ENCODE data around the gene PRAMEF12. TPM values are rescaled to one million over a fixed set of nuclear protein-coding genes. Genes with fewer than 3 reads are reported as not detected.

PRAMEF12 gene
- not detected in 2 replicates for total RNA-seq

GRCh38 chr1:12773438-12773837, at the start of gene PRAMEF12:
Gene PRAMEF12, plus strand, starts transcription at chr1:12773738. Its CDS starts 1,130 bp downstream, at chr1:12774868.

GRCh38 chr1:12745992-12746323, 27.6 kb upstream of the PRAMEF12 start, which contains the start of gene CFAP107:
Gene CFAP107, plus strand, starts transcription at chr1:12746200. Its CDS starts 231 bp downstream, at chr1:12746431.

DNA sequence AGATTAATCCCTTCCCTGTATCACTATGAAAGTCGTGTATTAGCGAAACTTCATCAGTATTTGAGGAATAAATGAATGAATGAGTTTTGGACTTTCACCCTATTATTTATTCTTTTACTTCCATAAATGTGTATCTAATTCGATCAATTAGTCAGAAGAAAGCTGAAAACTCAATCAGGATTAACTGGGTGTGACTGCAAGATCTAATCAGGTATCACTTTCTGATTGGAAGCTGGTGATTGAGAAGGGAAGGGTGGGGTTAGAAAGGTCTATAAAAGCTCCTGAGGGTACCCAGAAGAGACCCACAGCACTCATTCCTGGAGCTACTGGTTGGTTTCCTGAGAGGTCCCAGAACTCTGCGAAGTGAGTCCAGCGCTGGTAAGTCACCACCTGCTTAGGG, 17.6 kb downstream of the PRAMEF12 start, which contains the start of gene PRAMEF1:
PRAMEF1 (plus strand) TSS at position 301 of the 400 bp plus-strand sequence. CDS start 1,831 bp downstream, outside the sequence.

Other genes starting within 250 kb of the PRAMEF12 start
- 179 and 234 TPM in 2 replicates for gene DHRS3, start 155.5 kb upstream of the PRAMEF12 start, total RNA-seq
- under 0.01 TPM in 1 of 2 replicates, not detected in the other for gene AADACL4, start 129.7 kb upstream of the PRAMEF12 start, total RNA-seq
- gene AADACL3, start 57.6 kb upstream of the PRAMEF12 start, total RNA-seq = not detected in 2 replicates
- gene CFAP107, start 27.5 kb upstream of the PRAMEF12 start, total RNA-seq = not detected in 2 replicates
- not detected in 2 replicates for gene PRAMEF1, start 17.7 kb downstream of the PRAMEF12 start, total RNA-seq
- gene PRAMEF11, start 57.7 kb downstream of the PRAMEF12 start, total RNA-seq = not detected in 2 replicates
- gene HNRNPCL1, start 75.0 kb downstream of the PRAMEF12 start, total RNA-seq = not detected in 2 replicates
- not detected in 2 replicates for gene PRAMEF2, start 83.3 kb downstream of the PRAMEF12 start, total RNA-seq
- not detected in 2 replicates for gene PRAMEF4, start 112.5 kb downstream of the PRAMEF12 start, total RNA-seq
- gene PRAMEF10, start 124.5 kb downstream of the PRAMEF12 start, total RNA-seq = not detected in 2 replicates
- not detected in 2 replicates for gene PRAMEF7, start 142.9 kb downstream of the PRAMEF12 start, total RNA-seq
- gene PRAMEF6, start 173.8 kb downstream of the PRAMEF12 start, total RNA-seq = not detected in 2 replicates